ENCODE results near the gene EIF2S3B. TPM values are rescaled to one million over a fixed set of nuclear protein-coding genes. Genes with fewer than 3 reads are reported as not detected.

EIF2S3B gene
- total RNA-seq, 5 donors from 2014 or later (not counting 1 experiment from before 2014, with no cell fraction given): 0.28 to 3.9 (median 0.63) TPM

DNA sequence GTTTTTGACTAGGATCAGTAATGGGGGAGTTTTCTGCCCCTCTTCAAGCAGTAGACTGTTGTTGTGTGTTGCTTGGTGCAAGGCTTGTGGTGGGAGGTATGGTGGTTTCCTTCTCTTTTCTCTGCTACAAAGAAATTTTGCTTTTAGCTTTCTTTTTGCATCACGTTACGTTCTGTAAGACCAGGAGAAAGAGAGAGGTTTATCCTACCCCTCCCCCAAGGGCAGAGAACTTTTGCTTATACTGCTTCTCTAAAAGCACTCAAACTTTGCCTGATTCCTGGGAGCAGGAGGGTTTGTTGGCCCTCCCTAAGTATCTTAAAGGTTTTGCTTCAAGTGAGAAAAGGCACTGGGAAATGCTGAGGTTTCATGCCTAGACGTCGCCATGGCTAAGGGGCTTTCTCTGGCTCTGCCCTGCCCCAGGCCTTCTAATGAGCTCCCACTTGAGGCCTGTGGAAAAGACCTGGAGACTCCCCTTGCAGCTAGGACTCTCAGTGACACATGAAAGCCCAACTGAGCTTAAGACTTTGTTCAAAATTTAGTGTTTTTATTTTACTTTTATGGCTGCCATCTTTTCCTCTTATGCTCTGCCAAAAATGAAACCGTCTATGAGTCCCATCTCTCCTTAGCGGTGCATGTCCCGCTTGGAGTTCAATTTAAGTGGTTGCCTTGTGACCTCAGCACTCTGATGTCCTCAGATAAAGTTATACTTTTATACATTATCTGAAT, 49.2 kb downstream of the EIF2S3B start:
- H3K9me3 ChIP-seq: no peaks in the 10 kb centered on the region
- H3K36me3 ChIP-seq (ENCODE audit: control insufficient read depth in 2 of 2, extremely low read depth in 1 of 2, insufficient read depth in 1 of 2, low read length in 1 of 2): no peaks in the 10 kb centered on the region
- Mint-ChIP-seq H3K4me3 (peak overlapping the region; percentile 72 to 73 (median 73)), H3K36me3 (no peaks in the 10 kb centered on the region), H3K27ac (peak overlapping the region; percentile 91 to 92), H3K9me3 (peaks cover 0 to 7% (median 7%) of the 10 kb centered on the region in 3 donors), H3K4me1 (peaks cover 25 to 42% (median 29%) of the 10 kb centered on the region in 3 donors), H3K27me3 (peaks cover 4 to 5% of the 10 kb centered on the region in 2 donors)
- no peaks in the 10 kb centered on the region for H3K27me3 ChIP-seq (replicated peaks in 1 of 2; ENCODE audit: control insufficient read depth in 2 of 2, extremely low read depth in 1 of 2, insufficient read depth in 2 of 2, low read length in 1 of 2)
- H3K4me1 ChIP-seq (ENCODE audit: control insufficient read depth in 1 of 2, extremely low read depth in 1 of 2, insufficient read depth in 2 of 2, low read length in 2 of 2): peaks cover 12 to 20% of the 10 kb centered on the region in 2 experiments
- H3K27ac ChIP-seq (ENCODE audit: low read length): peak overlapping the region; percentile 88
- 30% methylated on average over 4 of the region's 7 CpGs for WGBS (ENCODE audit: insufficient coverage)
- ChIA-PET POLR2A (interaction anchor here (0.5 to 1.7 kb wide), 3 partner anchors 158 to 342 kb away, joined by 3 to 14 read pairs (median 7); partner anchors contain the start of gene GABARAPL1 (in 1 of the 2)), CTCF (interaction anchor here in 1 of 2 donors (0.6 to 1.4 kb wide), 2 partner anchors 168 to 319 kb away, joined by 3 to 7 read pairs; no protein-coding TSS in a partner anchor)
- H3K4me3 ChIP-seq (ENCODE audit: control insufficient read depth in 1 of 2, extremely low read depth in 1 of 2, low read length in 1 of 2): peak overlapping the region; percentile 28 to 66
- DNase-seq (peak in 30 of 35 experiments; percentile 8 to 73 (median 40)), ATAC-seq (replicated peaks in 1 of 4) (peak; percentile 60 to 72 (median 66))

DNA sequence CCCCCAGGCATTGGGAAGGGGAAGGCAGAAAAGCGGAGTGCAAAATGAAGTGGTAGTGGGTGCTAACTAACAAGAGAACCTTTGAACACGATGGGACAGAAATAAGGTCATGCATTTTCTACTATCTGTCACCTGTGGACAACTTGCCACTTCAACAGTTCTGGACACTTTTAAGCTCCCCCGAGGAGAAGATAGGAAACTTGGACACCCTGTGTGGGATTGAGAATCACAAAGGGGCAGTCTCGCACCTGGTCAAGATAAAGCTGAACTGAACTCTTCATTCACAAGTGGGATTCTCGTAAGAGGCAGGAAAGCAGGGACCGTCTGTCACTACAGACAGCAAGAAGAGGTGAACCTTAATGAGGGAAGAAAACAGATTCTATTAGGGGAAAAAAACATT, 51.6 kb downstream of the EIF2S3B start:
- peaks cover 4 to 5% of the 10 kb centered on the region in 2 donors for H3K27me3 Mint-ChIP-seq
- peak overlapping the region; percentile 83 to 88 for H3K27ac Mint-ChIP-seq
- ATAC-seq (replicated peaks in 1 of 4) (no peak), DNase-seq (no peak)
- H3K4me3 ChIP-seq (ENCODE audit: control insufficient read depth in 1 of 2, extremely low read depth in 1 of 2, low read length in 1 of 2): peak overlapping the region in 1 of 2 donors; percentile 3
- no peaks in the 10 kb centered on the region for H3K36me3 Mint-ChIP-seq
- no peaks in the 10 kb centered on the region for H3K9me3 ChIP-seq
- ChIA-PET POLR2A (no interaction called here), CTCF (no interaction called here)
- H3K4me1 ChIP-seq (ENCODE audit: control insufficient read depth in 1 of 2, extremely low read depth in 1 of 2, insufficient read depth in 2 of 2, low read length in 2 of 2): peaks cover 16 to 27% of the 10 kb centered on the region in 2 experiments
- H3K4me3 Mint-ChIP-seq: peak overlapping the region; percentile 41 to 72 (median 60)
- peaks cover 0 to 7% (median 7%) of the 10 kb centered on the region in 3 donors for H3K9me3 Mint-ChIP-seq
- no peaks in the 10 kb centered on the region for H3K27me3 ChIP-seq (replicated peaks in 1 of 2; ENCODE audit: control insufficient read depth in 2 of 2, extremely low read depth in 1 of 2, insufficient read depth in 2 of 2, low read length in 1 of 2)
- peaks cover 25 to 51% (median 37%) of the 10 kb centered on the region in 3 donors for H3K4me1 Mint-ChIP-seq
- no peaks in the 10 kb centered on the region for H3K36me3 ChIP-seq (ENCODE audit: control insufficient read depth in 2 of 2, extremely low read depth in 1 of 2, insufficient read depth in 1 of 2, low read length in 1 of 2)
- no CpG with 5 or more reads among the region's 6 CpGs for WGBS (ENCODE audit: insufficient coverage)
- H3K27ac ChIP-seq (ENCODE audit: low read length): peak overlapping the region; percentile 53

DNA sequence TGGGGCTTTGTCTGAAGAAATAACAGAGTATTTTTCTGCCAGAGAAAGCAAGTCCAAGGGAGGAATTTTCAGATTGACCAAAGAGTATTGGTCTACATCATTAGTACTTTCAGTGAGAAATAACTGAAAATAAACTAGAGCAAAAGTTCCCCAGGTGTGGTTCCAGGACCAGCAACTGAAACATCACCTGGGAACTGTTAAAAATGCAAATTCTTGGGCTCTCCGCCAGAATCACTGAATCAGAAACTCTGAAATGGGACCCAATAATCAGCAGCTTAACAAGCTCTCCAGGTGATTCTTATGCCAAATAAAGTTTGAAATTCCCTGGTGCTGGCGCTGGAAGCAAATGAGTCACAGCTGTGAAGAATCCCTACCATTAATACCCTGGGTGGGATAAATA, 52.1 kb downstream of the EIF2S3B start:
- H3K27me3 ChIP-seq (replicated peaks in 1 of 2; ENCODE audit: control insufficient read depth in 2 of 2, extremely low read depth in 1 of 2, insufficient read depth in 2 of 2, low read length in 1 of 2): no peaks in the 10 kb centered on the region
- peak overlapping the region; percentile 53 for H3K27ac ChIP-seq (ENCODE audit: low read length)
- ATAC-seq (replicated peaks in 1 of 4): no peak
- Mint-ChIP-seq H3K4me1 (peaks cover 25 to 49% (median 38%) of the 10 kb centered on the region in 3 donors), H3K9me3 (peaks cover 0 to 7% (median 4%) of the 10 kb centered on the region in 3 donors), H3K36me3 (no peaks in the 10 kb centered on the region), H3K27ac (peak overlapping the region; percentile 83 to 88), H3K27me3 (peaks cover 5% of the 10 kb centered on the region in 2 donors), H3K4me3 (peak overlapping the region; percentile 41 to 72 (median 60))
- H3K4me1 ChIP-seq (ENCODE audit: control insufficient read depth in 1 of 2, extremely low read depth in 1 of 2, insufficient read depth in 2 of 2, low read length in 2 of 2): peaks cover 16 to 27% of the 10 kb centered on the region in 2 experiments
- H3K4me3 ChIP-seq (ENCODE audit: control insufficient read depth in 1 of 2, extremely low read depth in 1 of 2, low read length in 1 of 2): peak overlapping the region in 1 of 2 donors; percentile 3
- 57% methylated on average over 1 of the region's 2 CpGs for WGBS (ENCODE audit: insufficient coverage)
- no peaks in the 10 kb centered on the region for H3K9me3 ChIP-seq
- CTCF ChIA-PET: interaction anchor here in 1 of 2 donors (1.0 kb wide), 1 partner anchor 193 kb away, joined by 3 read pairs; no protein-coding TSS in a partner anchor
- no peak for DNase-seq
- POLR2A ChIA-PET: no interaction called here
- no peaks in the 10 kb centered on the region for H3K36me3 ChIP-seq (ENCODE audit: control insufficient read depth in 2 of 2, extremely low read depth in 1 of 2, insufficient read depth in 1 of 2, low read length in 1 of 2)

Other genes starting within 250 kb of the EIF2S3B start
- 10 to 100 TPM in 4 of 5 donors, 1 to 10 TPM in 1; 9.7 to 29.9 (median 24.4) TPM for gene KLRD1, start 198.0 kb upstream of the EIF2S3B start, total RNA-seq
- 100 to 1,000 TPM in 4 of 5 donors, 10 to 100 TPM in 1; 74.5 to 162 (median 141) TPM for gene KLRK1, start 115.8 kb upstream of the EIF2S3B start, total RNA-seq
- gene KLRC4, start 96.1 kb upstream of the EIF2S3B start, total RNA-seq: 10 to 100 TPM in 3 of 5 donors, 1 to 10 TPM in 2; 7.1 to 27.1 (median 17.3) TPM
- 1 to 10 TPM; 1.3 to 9.9 (median 1.6) TPM for gene KLRC3, start 85.3 kb upstream of the EIF2S3B start, total RNA-seq
- 1 to 10 TPM in 4 of 5 donors, under 1 TPM in 1; 0.99 to 3.8 (median 1.9) TPM for gene KLRC2, start 69.9 kb upstream of the EIF2S3B start, total RNA-seq
- gene KLRC1, start 52.5 kb upstream of the EIF2S3B start, total RNA-seq: 10 to 100 TPM in 1 of 5 donors, 1 to 10 TPM in 4; 1.7 to 11.2 (median 2.9) TPM
- gene MAGOHB, start 107.7 kb downstream of the EIF2S3B start, total RNA-seq: 10 to 100 TPM; 11.6 to 22.9 (median 20.3) TPM
- 1 to 10 TPM in 1 of 5 donors, under 1 TPM in 4; 0.20 to 1.8 (median 0.39) TPM for gene STYK1, start 168.2 kb downstream of the EIF2S3B start, total RNA-seq
- gene YBX3, start 217.4 kb downstream of the EIF2S3B start, total RNA-seq: 100 to 1,000 TPM in 1 of 5 donors, 10 to 100 TPM in 4; 14.8 to 101 (median 44.2) TPM

Measured in T-cell (primary cell).